Neural progenitor cell (in vitro differentiated cells): Measurements from ENCODE around the gene CPD.

Experiments
- CTCF ChIP-seq: fragments of 200-600 bp; sonication (generic); IDR thresholded peaks from 2 replicates; pipeline ENCODE4 v1.5.1; 2017; ENCODE audit warnings: antibody characterized with exemption, mild to moderate bottlenecking
- EZH2 ChIP-seq: fragments of 200-600 bp; sonication (generic); IDR thresholded peaks from 2 replicates; pipeline ENCODE4 v1.6.1; 2017; ENCODE audit warnings: antibody characterized with exemption, mild to moderate bottlenecking, moderate library complexity

- no peak for TF ChIP-seq CTCF
- no peak for TF ChIP-seq EZH2
These were observed 43.4 kb downstream of the CPD start for GRCh38 chr17:30422171-30422570.
